Activated naive CD4-positive, alpha-beta T cell treated with anti-CD3 and anti-CD28 coated beads, Interleukin-2, amount 50 U/mL, for 16 hours (primary cell): ENCODE measurements around the gene CREBRF.
"Not testable (repeated sequence)": the region's sequence is repeated elsewhere in the genome, so short reads cannot be mapped to it uniquely, and the experiment has no call there.

Experiments
- DNase-seq: peaks from one replicate; pipeline ENCODE4 v3.0.0-alpha.2; 2020

The CREBRF gene

GRCh38 chr5:173035904-173036707, 20.0 kb upstream of the CREBRF start:
- DNase-seq, result no peak

DNA sequence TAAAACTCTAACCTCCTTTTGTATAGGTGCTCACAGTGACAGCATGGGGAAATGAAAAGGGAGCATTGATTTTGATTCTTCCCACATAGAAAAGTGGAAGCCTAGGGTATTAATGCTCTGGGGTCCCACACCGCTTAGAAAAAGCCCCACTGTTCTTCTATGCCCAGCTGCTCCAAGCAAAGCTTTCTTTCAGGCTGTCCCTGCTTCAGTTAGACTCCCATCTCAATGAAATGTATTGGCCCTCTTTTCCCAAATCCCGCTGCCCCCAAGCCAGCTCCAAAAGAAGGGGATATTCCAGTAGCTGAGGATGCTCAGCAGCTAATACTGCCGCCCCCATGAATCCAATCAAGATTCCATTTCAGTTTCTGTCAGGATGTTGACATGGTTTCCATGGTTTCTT, 17.0 kb upstream of the CREBRF start:
- no peak for DNase-seq

GRCh38 chr5:173039964-173040363, 16.2 kb upstream of the CREBRF start:
- no peak for DNase-seq

GRCh38 chr5:173041881-173042762, 14.0 kb upstream of the CREBRF start:
- DNase-seq, result no peak

GRCh38 chr5:173042763-173043107, 13.4 kb upstream of the CREBRF start:
- DNase-seq, result no peak

GRCh38 chr5:173045474-173045873, 10.7 kb upstream of the CREBRF start:
- no peak for DNase-seq

GRCh38 chr5:173047096-173047837, 8.9 kb upstream of the CREBRF start:
- DNase-seq, result not testable (repeated sequence)

DNA sequence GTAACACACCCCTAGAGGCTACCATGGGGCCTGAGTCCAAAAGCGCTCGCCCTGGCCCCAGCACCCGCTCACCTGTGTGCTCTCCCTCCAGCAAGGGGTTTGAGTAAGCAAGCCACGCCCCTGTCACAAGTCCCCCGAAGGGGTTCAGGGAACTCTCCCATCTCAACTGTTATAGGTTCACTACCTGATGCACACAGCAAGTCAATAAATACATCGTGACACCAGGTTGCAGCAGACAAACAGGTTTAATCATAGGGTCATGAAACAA, 8.4 kb upstream of the CREBRF start:
- no peak for DNase-seq

GRCh38 chr5:173050791-173051190, 5.4 kb upstream of the CREBRF start:
- no peak for DNase-seq

- no peak for DNase-seq
Observed at GRCh38 chr5:173051746-173052145, 4.4 kb upstream of the CREBRF start.

DNA sequence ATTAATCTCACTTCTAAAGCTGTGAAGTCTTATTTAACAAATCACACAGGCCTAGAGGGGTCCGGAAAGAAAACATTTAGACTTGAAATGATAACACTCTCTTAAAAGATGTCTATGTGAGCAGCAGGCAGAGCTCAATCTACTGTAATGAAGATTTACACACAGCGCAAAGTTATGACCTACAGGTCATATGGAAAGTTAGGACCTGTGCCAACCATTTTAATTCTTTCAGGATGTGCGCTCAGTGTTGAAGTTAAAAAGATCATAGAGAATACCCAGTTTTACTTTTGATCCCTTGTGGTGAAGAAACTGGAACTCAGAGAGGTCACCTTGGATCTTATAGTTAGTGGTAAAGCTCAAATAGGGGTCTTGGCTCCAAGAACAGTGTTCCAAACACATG, 3.1 kb upstream of the CREBRF start:
- no peak for DNase-seq

DNA sequence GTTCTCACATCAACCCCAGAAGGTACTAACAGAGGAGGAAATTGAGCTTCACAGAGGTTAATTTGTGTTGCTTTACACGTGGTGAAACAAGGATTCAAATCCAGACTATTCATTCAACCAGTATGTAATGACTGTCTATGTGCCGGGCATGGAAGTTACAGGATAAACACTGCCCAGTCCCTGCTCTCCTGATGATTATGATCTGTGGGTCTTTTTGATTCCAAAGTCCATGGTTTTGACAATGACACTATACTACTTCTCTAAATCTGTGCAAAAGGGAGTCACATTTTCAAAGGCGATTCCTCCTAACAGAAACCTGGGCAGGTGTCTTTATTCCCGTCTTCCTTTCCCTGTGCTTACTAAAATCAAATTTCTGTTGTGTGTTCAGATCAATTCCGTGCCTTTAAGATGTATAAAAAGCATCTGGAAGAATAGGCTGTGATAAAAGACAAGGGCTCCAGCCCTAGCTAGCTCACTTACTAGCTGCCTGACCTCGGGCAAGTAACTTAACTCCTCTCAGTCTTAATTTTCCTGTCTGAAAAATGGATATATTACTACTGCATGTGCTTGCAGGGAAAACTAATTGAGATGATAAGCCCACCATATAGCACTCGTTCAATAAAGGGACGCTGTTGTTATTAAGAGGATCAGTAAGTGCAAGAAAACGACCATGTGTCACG, 970 bp upstream of the CREBRF start:
- DNase-seq, result no peak

- DNase-seq, result no peak
Observed at GRCh38 chr5:173055722-173055982, 500 bp upstream of the CREBRF start.

- peak; percentile 87 for DNase-seq
Observed at GRCh38 chr5:173056783-173057061, 570 bp downstream of the CREBRF start.

DNA sequence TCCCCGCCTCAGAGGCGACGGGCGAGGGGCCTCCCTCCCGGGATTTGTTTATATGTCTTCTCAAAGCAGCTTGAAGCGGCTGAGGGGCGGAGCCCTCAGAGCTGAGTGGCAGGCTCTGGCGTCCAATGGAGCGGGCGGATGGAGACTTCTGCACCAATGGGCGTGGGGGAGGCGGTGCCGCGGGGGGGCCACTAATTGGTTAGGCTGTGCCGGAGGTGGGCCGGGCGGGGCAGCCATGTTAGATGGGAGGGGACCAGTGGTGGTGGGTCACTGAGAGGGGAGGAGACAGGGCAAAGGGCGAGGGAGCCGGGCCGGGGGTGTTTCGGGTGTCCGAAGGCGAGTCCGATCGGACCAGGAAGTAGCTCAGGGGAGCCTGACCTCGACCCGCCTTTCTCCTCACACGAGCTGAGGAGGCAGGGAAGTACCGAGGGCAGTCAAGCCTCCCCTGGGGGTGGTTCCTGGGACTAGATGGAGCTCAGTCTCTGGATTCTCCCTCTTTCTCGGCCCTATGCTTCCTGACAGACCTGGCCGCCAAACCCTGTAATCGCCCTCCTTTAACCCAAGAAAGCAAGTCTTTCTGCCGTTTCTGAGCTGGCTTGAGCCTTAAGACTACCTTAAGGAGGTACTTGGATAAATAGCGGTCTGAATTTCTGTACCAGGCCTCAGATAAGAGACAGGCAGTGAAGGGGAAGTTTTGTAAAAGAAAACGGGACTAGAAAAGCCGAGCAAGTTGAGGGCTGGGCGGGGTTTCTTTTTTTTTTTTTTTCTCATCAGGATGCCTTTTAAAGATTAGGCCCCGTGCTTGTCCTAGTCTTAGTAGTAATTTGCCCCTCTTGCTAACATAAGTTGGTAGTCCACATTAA, 1.1 kb downstream of the CREBRF start:
- DNase-seq, result peak; percentile 99

- no peak for DNase-seq
Observed at GRCh38 chr5:173062141-173062540, 6.0 kb downstream of the CREBRF start.

- DNase-seq, result no peak
Observed at GRCh38 chr5:173065155-173065554, 9.0 kb downstream of the CREBRF start.

GRCh38 chr5:173069671-173070070, 13.5 kb downstream of the CREBRF start:
- DNase-seq, result no peak

DNA sequence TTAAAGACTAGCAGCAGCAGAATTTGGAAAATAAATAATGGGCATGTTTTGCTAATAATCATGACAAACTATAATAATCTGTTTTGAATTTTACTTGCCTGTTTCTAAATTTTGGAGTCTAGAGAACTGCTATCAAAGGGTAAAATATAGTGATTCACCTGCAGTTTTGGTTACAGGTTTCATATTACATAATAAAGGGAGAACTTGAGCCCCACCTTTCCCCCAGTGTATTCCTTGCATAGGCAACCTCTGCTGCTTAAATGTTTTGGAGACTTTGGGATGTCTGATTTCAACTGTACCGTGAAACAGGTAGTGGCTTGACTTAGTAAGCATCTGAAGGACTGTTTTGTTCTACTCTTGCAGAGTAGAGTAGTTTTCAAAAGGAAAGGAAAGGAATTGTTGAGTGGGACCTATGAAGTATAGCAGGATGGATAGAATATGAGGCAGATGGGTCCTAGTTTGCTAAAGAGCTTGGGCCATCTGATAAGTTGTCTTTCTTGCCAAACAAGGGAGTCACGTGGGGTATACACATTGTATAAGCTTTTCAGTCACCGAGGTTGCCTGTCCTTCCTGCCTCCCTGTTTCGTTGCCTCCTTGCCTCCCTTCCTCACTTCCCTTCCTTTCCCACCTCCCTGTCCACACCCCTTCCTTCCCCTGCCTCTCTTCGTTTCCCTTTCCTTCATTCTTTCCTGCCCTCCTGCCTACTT, 19.1 kb downstream of the CREBRF start:
- DNase-seq, result no peak

DNA sequence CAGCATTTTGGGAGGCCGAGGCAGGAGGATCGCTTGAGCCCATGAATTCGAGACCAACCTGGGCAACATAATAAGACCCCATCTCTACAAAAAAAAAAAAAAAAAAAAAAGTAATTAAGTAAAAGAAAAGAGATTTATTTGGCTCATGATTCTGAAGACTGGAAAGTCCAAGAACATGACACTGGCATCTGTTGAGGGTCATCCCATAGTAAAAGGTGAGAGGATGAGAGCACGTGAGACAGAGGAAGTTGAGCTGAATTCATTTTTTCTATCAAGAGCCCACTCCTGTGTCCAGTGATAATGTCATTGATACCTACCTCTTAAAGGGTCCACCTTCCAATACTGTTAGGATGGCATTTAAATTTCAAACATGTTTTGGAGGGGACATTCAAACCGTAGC, 19.8 kb downstream of the CREBRF start:
- no peak for DNase-seq

- not testable (repeated sequence) for DNase-seq
Observed at GRCh38 chr5:173076471-173076870, 20.3 kb downstream of the CREBRF start.

DNA sequence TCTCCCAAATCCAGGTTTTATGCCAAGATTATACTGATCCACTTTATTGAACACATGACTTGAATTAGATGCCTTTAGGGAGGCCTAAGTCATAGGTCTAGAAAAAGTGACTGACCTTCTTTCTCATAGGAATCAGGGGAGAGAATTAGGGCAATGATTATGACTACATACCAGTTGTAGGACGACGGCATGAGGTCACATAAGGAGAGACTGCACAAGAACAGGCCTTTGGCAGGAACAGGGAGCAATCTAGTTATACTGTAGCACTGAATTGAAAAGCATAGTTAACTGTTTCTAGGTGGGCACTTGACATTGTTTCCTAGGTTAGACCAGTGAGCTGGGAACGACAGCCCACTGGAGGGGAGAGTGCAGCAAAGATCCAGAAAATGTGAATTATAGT, 22.7 kb downstream of the CREBRF start:
- no peak for DNase-seq
